Left cardiac atrium (tissue), 4 donors: ENCODE measurements around the gene FAM180A. TPM values are rescaled to one million over a fixed set of nuclear protein-coding genes. Genes with fewer than 3 reads are reported as not detected.
A peak's percentile ranks its signal among the peaks of the same experiment; 100 is the strongest.
"Not testable (repeated sequence)": the region's sequence is repeated elsewhere in the genome, so short reads cannot be mapped to it uniquely, and the experiment has no call there.

Source experiments
- ATAC-seq, 2 donors: fragments of 200-7000 bp; cut with Tn5 transposase; one replicate each; pipeline ENCODE4 v1.9.1; 2020; ENCODE audit warnings: mild to moderate bottlenecking in 2 of 2, moderate library complexity in 2 of 2
- DNase-seq: peaks from one replicate; pipeline ENCODE4 v3.0.0-alpha.2; 2020
- intact Hi-C, 2 donors: fragments of 100-400 bp; cut with DNase I; formaldehyde crosslinking; loops; one replicate each; pipeline versions ENCODE4 v1.14.1 to v1.15.1; 2022 to 2023
- long read RNA-seq: library from polyadenylated mRNA; unstranded; transcript quantifications from one replicate; pipeline ENCODE4 v2.0.0, GENCODE V29; 2021
- total RNA-seq, 2 donors: library from RNA; stranded (reverse); fragmentation: NEBNext Ultra II Directional; extraction: Animal tissue kit (Norgen Biotek cat#: 25700); gene quantifications; one replicate each; pipeline ENCODE4 v1.2.1, GENCODE V29; 2021
- donor health status: DM: no; HTN: yes; CAD: no.
- donor health status: DM: no; HTN: yes; CAD: no; lungs with severe emphysema.
- donor health status: DM: yes; HTN: yes; CAD: no.
- donor health status: Dilated cardiomyopathy.

FAM180A gene
- 1 to 10 TPM; 2.0 to 3.6 TPM for total RNA-seq
- long read RNA-seq, partial matches to known transcripts = 0 of 1 reads
- long read RNA-seq, other reads (novel, unspliced or antisense) = 1 of 1 reads

DNA sequence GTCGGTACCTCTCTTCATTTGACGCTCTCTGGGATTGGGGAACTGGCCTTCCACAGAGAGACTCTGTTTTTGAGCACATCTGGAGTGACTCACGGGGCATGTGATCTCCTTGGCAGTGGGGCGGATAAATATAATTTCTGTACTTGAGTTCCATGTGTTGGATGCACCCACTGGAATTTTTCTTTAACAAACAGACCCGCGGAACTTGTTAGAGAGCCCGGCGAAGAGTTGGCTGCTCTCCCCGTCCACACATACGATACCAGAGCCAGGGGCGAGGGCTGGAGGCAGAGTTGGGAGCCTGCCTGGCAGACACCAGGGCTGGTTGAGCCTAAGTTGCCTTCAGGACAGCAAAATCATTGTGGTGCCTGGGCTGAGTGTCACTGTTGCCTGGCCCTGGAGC lies at the start of gene FAM180A:
TSS of gene FAM180A (minus strand) at position 44 of the 400 bp plus-strand sequence. CDS start 233 bp downstream, outside the sequence.
- DNase-seq = peak; percentile 65
- intact Hi-C loops = no loop called here
- peak; percentile 79 to 83 for ATAC-seq

DNA sequence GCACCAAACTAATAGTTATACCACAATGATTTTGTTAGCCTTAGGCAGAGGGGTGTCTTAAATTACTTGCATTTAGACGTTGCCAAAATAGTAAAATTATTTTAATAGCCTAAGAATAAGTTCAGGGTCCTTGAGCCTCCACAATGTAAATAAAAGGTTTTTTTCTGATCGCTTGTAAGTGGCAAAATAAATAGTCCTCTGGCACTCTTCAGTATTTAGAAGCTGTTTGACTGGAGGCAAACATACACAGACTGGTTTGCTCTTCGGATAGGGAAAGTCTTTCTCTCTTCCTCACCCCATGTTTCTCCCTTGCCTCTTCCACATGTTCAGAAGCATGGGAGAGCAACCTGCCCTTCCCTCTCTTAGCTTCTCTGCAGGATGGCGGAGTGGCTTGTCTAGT lies 49.5 kb upstream of the FAM180A start:
- no peak for ATAC-seq
- intact Hi-C loops = loop anchor here in 1 of 2 donors (10.0 kb wide), 1 partner anchor 123 kb away; no protein-coding TSS in a partner anchor
- DNase-seq = no peak

DNA sequence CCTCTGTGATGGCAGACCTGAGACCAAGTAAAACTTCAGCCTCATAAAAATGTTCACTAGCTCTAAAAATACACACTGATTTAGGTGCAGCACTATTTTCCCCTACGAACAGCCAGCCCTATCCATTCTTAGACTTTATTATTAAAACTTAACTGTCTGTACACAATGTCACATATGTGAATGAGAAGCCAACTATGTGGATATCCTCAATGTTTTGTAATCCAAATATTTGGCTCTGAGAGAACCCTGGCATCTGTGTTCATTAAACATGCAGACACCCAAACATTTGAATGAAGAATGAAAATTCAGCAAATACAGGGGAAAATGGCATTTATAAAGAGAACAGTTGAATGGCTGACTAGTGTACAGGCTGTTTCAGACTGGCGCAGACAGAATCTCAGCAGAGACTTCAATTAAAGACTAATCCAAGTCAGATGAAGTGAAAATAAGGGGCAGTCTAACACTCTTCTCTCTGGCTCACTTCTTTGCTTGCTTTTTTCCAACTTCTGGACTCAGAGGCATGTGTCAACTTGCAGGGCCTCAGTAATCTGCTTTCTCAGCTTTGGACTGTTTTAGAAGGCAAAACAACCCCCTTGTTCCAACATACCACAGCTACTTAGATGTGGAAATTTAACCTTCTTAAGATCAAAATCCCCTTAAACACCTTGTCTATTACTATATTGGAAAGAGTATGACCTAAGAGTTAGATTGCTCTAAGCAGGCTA lies 47.4 kb upstream of the FAM180A start:
- intact Hi-C loops = loop anchor here (2.0 to 10.0 kb wide), 2 partner anchors 121 to 125 kb away; no protein-coding TSS in a partner anchor
- ATAC-seq = peak in 1 of 2 donors; percentile 30
- DNase-seq = no peak

DNA sequence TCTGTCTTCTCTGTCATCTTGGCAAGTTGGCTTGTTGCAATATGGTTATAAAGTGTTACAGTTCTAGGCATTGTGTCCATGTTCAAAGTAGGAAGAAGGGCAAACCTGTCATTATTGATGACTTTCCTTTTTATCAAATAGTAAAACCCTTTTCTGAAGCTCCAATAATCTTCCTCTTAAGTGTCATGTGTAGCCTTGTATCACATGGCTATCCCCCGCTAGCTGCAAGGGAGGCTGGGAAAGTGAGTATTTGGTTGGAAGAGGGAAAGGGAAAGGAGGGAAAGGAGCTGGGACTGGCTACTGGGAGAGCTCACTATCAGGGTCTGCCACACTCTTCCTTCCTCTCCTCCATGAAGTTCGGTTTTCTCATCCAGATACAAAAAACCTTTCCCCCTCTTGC lies 45.2 kb upstream of the FAM180A start:
- no peak for ATAC-seq
- intact Hi-C loops = loop anchor here in 1 of 2 donors (10.0 kb wide), 1 partner anchor 119 kb away; no protein-coding TSS in a partner anchor
- no peak for DNase-seq

DNA sequence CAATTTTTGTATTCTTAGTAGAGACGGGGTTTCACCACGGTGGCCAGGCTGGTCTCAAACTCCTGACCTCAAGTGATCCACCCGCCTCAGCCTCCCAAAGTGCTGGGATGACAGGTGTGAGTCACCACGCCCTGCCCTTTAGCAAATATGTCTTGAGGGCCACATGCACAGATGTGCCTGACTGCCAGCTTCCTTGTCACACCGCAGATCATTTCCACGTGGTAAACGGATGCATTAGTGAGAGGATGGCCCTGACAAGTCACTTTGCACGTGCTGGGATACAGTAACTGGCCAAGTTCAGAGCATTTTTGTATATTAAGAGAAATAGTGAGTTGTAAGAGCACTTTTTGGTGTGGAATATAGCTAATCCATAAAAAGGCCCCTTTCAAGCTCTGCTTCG lies 44.3 kb upstream of the FAM180A start:
- intact Hi-C loops = loop anchor here in 1 of 2 donors (10.0 kb wide), 1 partner anchor 118 kb away; no protein-coding TSS in a partner anchor
- no peak for ATAC-seq
- DNase-seq = no peak

DNA sequence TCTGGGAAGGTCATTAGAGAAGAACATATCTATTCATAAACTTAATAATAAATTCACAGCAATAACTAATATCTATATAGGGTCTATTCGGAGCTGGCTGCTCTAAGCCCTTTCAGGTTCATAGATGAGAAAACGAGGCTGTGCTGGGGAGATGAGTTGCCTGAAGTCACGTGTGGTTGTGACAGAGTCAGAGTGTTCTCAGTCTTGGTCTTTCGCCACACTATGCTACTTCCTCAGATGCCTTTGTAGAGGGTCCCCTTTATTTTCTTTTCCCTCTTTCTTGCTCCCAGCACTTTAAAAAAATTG lies 43.7 kb upstream of the FAM180A start:
- ATAC-seq (no peak), DNase-seq (no peak)
- intact Hi-C loops = loop anchor here in 1 of 2 donors (10.0 kb wide), 1 partner anchor 118 kb away; no protein-coding TSS in a partner anchor

DNA sequence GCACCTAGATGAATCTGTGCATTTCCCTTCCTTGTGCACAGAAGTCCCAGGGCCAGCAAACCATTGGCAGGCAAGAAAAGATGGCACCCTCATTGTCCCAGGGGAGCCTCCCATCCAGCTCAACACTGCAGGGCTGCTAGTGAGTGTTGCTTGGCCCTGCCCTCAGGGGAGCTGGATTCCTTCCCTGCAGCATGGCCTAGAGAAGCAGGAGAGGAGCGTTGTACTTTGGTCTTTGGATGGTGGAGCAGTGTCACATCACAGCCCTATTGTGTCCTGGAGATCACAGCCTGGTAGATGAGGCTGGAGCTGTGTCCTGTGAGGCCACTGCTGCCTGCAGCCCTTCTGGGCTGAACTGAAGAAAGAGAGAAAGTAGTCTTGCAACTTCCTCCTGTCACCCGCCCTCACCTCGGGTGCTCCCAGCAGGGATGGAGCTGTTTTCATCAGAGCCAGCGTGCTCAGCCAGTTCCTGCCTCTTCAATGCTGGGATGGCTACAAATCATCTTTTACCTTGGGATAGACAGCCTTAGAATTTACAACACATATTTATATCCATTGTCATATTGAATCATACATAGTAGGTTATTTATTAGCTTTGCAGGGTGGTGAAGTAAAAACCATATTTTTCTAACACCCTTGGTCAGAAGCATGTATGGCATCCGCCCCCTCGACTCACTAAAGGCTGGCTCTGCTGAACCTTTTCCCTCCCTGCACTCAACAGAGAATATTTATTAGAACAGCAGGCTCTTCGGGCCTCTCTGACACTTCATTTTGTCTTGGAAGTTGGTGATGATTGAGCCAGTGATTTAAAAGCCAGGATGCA lies 43.1 kb upstream of the FAM180A start:
- ATAC-seq = no peak
- DNase-seq = no peak
- intact Hi-C loops = loop anchor here in 1 of 2 donors (10.0 kb wide), 1 partner anchor 117 kb away; no protein-coding TSS in a partner anchor

DNA sequence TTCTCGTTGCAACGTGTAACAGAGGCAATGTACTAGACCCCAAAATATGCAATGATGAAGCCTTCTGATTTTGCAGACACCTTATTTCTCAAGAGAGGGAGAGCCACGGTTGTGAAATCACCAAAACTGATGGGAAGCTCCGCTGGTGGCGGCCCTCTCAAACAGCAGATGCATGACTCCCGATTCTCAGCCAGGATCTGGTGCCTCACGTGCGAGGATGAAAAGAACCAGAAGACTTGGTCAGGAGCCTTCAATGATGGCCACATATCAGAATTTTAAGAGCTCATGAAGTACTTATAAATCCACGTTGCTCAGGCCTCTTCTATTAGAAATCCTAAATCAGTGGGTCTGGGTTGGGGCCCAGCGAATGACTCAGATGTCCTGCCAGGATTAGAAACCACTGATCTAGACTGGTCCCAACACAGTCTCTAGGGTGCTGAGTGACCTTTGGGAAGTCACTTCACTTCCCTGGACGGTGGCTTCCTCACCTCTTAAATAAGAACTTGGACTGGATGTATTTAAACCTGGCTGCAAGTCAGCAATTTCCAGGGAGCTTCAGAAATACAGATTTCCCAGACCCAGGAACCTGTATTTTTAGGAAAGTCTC lies 41.9 kb upstream of the FAM180A start:
- no peak for DNase-seq
- ATAC-seq = peak; percentile 16 to 69
- intact Hi-C loops = loop anchor here in 1 of 2 donors (10.0 kb wide), 1 partner anchor 116 kb away; no protein-coding TSS in a partner anchor

DNA sequence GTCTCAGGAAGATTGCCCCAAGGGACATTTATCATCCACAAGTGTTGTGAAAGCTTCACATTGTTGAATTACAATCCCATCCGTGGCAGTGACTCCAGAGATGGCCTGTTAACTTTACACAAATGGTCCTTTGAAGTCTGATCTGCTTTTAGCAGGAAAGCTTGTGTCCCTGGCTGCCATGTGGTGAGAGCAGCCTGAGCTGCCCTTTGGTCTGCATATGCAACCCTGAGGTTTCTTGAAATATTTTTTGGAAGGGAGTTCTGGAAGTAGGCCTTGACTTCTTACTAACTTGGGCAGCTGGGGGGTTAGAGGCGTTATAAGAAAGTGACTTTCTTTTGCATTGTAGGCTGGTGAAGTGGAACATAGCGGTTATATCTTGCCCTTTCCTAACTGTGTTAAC lies 41.3 kb upstream of the FAM180A start:
- intact Hi-C loops = loop anchor here in 1 of 2 donors (10.0 kb wide), 1 partner anchor 115 kb away; no protein-coding TSS in a partner anchor
- DNase-seq (no peak), ATAC-seq (peak in 1 of 2 donors; percentile 76)

DNA sequence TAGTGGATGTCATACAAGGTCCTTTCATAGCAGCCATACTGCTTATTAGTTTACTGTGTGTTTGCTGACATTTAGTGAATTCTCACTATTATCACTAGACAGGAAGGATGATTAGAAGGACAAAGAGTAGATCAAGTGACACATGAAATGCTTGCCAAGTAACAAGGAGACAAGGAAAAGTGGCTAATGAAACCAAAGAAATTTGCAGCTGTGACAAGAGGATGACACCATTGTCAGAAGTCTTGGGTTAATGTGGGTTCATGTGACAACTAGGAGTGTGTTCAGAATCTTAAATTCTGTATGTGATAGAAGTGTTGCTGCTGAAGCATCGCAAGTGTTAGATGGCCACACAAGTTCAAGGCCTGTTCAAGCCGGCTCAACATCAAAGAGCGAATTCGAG lies 40.8 kb upstream of the FAM180A start:
- intact Hi-C loops = no loop called here
- no peak for ATAC-seq
- no peak for DNase-seq

DNA sequence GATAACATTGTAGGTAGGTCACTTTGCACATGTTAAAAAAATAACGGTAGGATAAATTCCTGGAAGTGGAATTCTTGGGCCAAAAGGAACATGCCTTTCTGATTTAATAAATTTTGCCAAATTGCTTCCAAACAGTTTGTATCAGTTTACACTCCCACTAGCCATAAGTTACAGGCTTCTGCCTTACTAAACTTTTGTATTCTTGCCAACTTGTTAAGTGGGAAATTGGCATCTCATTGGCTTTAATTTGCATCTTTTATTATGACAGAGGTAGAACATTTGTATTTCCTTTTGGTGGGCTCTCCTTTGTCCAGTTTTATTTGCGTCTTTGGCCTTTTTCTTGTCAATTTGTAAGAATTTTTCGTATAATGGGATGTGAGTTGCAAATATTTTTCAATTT lies 38.3 kb upstream of the FAM180A start:
- DNase-seq = no peak
- intact Hi-C loops = no loop called here
- no peak for ATAC-seq

DNA sequence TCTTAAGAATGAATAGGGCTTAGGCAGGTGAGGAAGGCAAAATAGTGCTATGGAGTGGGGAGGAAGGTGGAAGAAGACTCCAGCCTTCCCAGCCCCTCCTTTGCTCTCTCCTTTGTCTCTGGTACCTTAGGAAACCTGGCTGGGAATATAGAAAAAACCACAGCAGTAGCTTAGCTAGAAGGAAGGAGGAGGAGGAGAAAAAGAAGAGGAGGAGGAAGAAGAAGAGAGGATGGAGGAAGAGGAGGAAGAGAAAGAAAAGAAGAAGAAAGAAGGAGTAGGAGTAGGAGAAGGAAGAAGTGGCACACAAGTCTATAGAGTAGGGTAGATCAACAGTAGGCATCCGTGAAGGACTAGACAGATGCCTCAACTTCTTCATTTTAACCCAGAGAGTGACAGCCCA lies 36.5 kb upstream of the FAM180A start:
- ATAC-seq (no peak), DNase-seq (no peak)
- intact Hi-C loops = no loop called here

DNA sequence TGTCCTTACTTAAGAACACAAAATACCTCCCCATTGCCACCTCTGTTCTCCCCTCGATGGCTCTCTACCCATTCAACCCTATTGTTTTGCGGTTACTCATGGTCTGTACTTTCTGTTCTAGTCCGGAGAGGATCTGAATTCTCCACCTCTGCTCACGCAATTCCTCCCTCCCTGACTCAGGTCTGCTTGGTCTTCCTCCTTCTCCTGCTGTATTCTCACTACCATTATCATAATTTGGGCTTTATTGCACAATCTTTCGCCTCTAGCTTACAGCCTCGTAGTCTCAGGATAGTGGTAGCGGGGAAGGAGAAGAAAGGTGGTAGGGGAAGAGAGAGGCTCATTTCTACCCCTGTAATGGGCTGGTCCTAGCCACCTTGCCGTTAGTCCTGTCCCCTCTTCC lies 35.4 kb upstream of the FAM180A start:
- no peak for ATAC-seq
- no peak for DNase-seq
- intact Hi-C loops = no loop called here

DNA sequence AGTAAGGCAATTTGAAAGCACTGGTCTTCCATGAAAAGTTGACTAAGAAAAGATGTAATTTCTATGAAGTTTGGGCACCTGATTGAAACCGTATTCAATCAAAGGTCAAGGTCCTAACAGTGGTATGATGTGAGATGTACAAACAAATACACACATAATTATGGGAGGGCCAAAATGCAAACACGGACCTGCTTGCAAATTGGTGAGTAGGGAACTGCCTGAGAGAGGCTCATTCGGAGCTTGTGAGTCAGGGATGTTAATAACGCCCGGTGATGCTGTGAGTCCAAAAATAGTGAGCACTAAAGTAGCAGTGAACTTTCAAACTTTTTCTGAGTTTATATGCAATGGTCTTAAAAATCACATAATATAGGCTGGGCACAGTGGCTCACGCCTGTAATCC lies 34.2 kb upstream of the FAM180A start:
- no peak for ATAC-seq
- DNase-seq = no peak
- intact Hi-C loops = no loop called here

DNA sequence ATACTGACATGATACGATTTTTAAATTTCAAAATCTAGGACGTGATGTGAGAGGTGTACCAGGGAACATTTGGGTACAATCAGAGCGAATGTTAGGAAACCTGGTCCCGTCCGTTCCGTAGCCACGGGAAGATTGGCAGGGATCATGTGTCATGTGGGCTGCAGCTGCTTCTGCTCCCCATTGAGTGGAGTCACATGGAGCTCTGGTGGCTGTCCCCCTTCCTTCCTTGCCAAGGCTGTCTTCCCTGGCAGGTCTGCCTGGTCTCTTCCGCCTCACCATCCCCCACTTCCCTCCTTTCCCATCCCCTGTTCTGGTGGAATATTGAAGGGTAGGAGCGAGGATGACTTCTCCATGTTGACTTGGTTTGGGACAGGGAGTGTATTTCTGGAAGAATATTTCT lies 33.8 kb upstream of the FAM180A start:
- DNase-seq (no peak), ATAC-seq (no peak)

DNA sequence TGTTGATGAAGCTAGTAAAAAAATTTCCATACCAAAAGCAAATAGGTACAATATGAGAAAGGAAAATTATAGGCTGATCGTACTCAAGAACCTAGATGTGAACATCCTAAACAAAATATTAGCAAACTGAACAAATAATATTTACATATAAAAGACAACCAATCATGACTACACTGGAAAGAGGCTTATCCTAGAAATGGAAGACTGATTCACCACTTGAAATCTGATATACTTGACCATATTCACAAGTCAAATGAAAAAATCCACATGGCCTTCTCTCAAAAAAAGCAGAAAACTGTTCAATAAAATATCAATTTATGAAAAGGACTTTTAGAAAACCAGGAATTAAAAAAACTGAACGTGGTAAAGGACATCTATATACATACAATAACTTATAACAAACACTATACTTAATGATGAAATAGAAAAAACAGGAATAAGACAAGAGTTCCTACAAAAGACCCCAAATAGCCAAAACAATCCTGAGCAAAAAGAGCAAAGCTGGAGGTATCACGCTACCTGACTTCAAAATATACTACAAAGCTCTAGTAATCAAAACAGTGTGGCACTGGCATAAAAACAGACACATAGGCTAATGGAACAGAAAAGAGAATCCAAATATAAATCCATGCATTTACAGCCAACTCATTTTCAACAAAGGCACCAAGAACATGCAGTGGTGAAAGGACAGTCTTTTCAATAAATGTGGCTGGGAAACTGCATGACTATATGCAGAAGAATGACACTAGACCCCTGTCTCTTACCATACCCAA lies 29.2 kb upstream of the FAM180A start:
- intact Hi-C loops = no loop called here
- DNase-seq (no peak), ATAC-seq (no peak)

More for the DNA sequence above, 33.8 kb upstream of the FAM180A start:
- intact Hi-C loops = no loop called here

DNA sequence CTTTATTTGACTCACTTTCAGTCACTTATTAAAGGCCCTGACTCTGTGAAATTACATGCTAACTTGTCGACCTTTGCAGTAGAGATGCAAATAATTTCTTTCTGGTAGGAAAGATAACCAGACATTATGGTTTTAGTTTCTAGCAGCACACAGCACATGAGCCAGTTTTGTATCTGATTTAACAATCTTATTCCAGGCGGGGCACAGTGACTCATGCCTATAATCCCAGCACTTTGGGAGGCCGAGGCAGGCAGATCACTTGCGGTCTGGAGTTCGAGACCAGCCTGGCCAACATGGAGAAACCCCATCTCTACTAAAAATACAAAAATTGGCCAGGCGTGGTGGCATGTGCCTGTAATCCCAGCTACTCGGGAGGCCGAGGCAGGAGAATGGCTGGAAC lies 27.3 kb upstream of the FAM180A start:
- DNase-seq, ATAC-seq, intact Hi-C loops: not testable (repeated sequence)

DNA sequence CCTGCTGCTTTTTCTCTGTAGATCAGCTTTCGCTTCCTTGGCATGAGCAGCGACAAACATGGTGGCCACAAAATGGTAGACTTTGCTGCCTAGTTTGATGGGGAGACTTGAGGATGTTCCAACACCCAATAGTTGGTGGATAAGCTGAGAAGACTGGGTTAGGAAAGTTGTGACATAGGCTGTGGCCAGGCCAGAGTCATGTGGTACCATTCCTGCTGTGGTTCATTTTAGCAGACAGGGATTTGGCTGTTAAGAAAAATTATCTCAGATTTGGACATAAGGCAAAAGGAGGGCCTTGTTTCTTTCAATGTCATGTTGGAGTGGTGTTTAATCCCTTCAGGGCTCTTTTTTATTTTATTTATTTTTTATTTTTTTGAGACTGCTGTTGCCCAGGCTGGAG lies 26.6 kb upstream of the FAM180A start:
- DNase-seq = no peak
- peak; percentile 64 to 70 for ATAC-seq
- intact Hi-C loops = no loop called here

DNA sequence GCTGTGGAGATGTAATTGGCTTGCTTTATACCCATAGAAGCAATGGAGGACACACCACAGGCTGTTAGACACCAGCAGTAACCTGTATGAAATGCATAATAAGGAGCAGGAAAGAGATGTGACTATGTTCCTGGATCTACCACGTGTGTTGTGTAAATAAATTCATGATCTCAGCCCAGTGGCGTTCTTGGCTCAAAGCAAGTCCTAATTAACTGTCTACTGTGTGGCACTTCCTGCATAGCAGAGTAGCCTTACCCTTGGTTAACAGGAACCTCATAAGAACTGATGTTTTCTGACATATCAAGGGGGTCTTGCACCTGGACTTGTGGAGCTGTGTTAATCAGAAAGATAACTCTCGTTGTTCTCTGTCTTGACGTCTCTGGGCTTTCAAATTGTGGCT lies 25.7 kb upstream of the FAM180A start:
- intact Hi-C loops = no loop called here
- DNase-seq = no peak
- peak; percentile 59 to 74 for ATAC-seq
